ENCODE data around the gene ZNF366.
A peak's percentile ranks its signal among the peaks of the same experiment; 100 is the strongest.

ZNF366 gene

DNA sequence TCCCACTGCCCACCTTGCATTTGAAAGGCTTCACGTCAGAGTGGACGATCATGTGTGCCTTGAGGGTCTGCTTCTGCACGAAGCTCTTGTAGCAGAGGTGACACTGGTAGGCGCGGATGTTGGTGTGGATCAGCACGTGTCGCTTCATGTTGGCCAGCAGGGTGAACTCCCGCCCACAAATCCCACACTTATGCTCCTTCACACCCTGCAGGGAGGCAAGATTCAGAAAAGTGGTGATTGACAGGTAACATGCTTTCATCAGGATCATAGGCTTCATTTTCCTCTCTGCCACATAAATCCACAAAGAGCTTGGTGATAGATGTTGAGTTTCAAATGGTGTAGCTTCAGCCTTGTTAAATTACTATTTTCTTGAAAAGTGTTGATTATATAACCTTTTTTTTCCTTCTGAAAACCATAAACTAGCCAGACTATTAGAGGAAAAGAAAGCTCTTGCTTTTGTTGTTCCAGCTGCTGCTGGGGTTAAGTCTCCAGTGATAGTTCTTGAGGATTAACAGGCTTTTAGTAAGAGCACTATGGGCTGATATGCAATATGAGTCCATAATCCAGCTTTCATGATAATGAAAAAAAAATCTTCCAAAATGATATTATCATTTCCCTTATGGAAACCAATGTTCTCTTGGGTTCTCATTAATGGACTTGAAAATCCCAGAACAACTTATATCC, 50.7 kb downstream of the ZNF366 start:
- Histone ChIP-seq H3K27ac (no peak overlapping the region), H3K27me3 (ENCODE audit: control insufficient read depth, insufficient read depth, low read length) (no peaks in the 10 kb centered on the region), H3K4me1 (peaks cover 7% of the 10 kb centered on the region), H3K4me2 (ENCODE audit: low read length) (no peak overlapping the region), H3K79me2 (no peaks in the 10 kb centered on the region), H3K9ac (no peak overlapping the region), H2AFZ (no peak overlapping the region), H3K4me3 (ENCODE audit: low read depth, low read length) (no peak overlapping the region), H3K36me3 (ENCODE audit: control insufficient read depth, insufficient read depth, low read length) (no peaks in the 10 kb centered on the region), H3K9me3 (ENCODE audit: control insufficient read depth, low read length) (no peaks in the 10 kb centered on the region)
- TF ChIP-seq, protein P1, sequence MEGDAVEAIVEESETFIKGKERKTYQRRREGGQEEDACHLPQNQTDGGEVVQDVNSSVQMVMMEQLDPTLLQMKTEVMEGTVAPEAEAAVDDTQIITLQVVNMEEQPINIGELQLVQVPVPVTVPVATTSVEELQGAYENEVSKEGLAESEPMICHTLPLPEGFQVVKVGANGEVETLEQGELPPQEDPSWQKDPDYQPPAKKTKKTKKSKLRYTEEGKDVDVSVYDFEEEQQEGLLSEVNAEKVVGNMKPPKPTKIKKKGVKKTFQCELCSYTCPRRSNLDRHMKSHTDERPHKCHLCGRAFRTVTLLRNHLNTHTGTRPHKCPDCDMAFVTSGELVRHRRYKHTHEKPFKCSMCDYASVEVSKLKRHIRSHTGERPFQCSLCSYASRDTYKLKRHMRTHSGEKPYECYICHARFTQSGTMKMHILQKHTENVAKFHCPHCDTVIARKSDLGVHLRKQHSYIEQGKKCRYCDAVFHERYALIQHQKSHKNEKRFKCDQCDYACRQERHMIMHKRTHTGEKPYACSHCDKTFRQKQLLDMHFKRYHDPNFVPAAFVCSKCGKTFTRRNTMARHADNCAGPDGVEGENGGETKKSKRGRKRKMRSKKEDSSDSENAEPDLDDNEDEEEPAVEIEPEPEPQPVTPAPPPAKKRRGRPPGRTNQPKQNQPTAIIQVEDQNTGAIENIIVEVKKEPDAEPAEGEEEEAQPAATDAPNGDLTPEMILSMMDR (IDR thresholded peaks at IDR 0.05) = no peak

DNA sequence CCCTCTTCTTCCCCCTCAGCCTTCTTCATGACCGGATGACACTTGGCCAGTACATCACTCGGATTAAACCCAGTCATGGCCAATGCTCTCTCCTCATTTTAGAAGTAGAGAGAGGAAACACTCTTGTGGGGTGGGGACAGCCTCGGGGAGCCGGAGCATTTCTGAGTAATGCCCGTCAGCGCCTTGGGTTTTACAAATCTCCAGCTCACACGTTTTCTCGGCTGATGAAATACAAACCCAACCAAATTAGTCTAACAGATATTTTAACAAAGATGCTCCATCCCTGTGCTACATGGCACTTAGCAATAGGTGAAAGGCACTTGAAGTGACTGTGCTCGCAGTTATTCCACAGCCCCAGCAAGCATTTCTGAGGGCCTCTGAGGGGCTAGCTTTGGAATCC, 51.7 kb downstream of the ZNF366 start:
- no peak overlapping the region for H2AFZ ChIP-seq
- no peaks in the 10 kb centered on the region for H3K79me2 ChIP-seq
- peaks cover 7% of the 10 kb centered on the region for H3K4me1 ChIP-seq
- TF ChIP-seq, protein P1 (IDR thresholded peaks at IDR 0.05) = no peak
- no peak overlapping the region for H3K4me2 ChIP-seq (ENCODE audit: low read length)
- no peak overlapping the region for H3K27ac ChIP-seq
- H3K9ac ChIP-seq = no peak overlapping the region
- no peaks in the 10 kb centered on the region for H3K36me3 ChIP-seq (ENCODE audit: control insufficient read depth, insufficient read depth, low read length)
- no peak overlapping the region for H3K4me3 ChIP-seq (ENCODE audit: low read depth, low read length)
- no peaks in the 10 kb centered on the region for H3K27me3 ChIP-seq (ENCODE audit: control insufficient read depth, insufficient read depth, low read length)
- no peaks in the 10 kb centered on the region for H3K9me3 ChIP-seq (ENCODE audit: control insufficient read depth, low read length)

DNA sequence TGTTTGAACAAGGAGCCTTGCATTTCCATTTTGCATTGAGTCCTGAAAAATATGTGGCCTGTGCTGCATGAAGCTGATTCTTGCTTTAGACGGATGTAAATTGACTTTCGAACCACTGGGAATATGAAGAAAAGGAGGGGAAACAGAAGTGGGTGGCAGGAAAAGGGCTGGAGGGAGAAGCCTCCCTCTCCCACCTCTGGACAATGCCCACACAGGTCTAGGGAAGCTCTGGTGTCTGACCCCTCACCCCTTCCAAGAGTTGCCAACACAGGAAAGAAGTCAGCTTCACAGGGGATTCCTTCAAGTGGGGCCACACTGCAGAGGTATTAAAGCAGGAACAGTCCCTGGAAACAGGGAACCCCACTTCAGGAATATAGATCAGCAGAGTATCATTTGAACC, 52.2 kb downstream of the ZNF366 start:
- H3K9ac ChIP-seq = no peak overlapping the region
- H2AFZ ChIP-seq = no peak overlapping the region
- no peaks in the 10 kb centered on the region for H3K79me2 ChIP-seq
- H3K4me1 ChIP-seq = peaks cover 7% of the 10 kb centered on the region
- no peak overlapping the region for H3K4me2 ChIP-seq (ENCODE audit: low read length)
- no peaks in the 10 kb centered on the region for H3K27me3 ChIP-seq (ENCODE audit: control insufficient read depth, insufficient read depth, low read length)
- no peak overlapping the region for H3K4me3 ChIP-seq (ENCODE audit: low read depth, low read length)
- H3K9me3 ChIP-seq (ENCODE audit: control insufficient read depth, low read length) = no peaks in the 10 kb centered on the region
- H3K36me3 ChIP-seq (ENCODE audit: control insufficient read depth, insufficient read depth, low read length) = no peaks in the 10 kb centered on the region
- TF ChIP-seq, protein P1 (IDR thresholded peaks at IDR 0.05) = no peak
- H3K27ac ChIP-seq = peak overlapping the region; percentile 27

DNA sequence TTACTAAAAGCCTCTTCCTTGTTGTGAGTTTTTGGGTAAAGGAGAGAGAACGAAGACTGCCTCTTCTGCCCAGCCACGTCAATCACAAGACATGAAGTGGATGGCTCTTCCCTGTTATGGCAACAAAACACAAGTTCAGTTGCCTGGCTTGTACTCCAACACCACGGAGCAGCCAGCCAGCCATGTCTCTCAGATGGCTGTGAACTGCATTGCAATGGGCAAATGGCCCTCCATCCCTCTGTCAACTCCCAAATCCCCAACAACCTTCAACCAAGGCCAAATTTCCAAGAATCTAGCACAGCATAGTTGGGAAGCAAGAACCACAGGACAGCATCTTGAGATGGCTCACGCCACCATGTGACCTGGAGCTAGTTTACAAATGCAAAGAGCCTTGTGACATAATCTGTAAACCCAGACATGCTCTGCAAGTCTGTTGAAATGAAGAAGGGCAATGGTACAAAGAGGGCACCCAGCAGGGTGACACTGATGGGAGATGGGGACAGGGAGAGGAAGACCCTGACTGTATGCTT, 53.9 kb downstream of the ZNF366 start:
- no peaks in the 10 kb centered on the region for H3K79me2 ChIP-seq
- TF ChIP-seq, protein P1 (IDR thresholded peaks at IDR 0.05) = no peak
- H3K9ac ChIP-seq = no peak overlapping the region
- no peak overlapping the region for H3K4me2 ChIP-seq (ENCODE audit: low read length)
- H3K27me3 ChIP-seq (ENCODE audit: control insufficient read depth, insufficient read depth, low read length) = no peaks in the 10 kb centered on the region
- H3K27ac ChIP-seq = peak overlapping the region; percentile 67
- no peaks in the 10 kb centered on the region for H3K9me3 ChIP-seq (ENCODE audit: control insufficient read depth, low read length)
- peaks cover 7% of the 10 kb centered on the region for H3K4me1 ChIP-seq
- H2AFZ ChIP-seq = no peak overlapping the region
- no peaks in the 10 kb centered on the region for H3K36me3 ChIP-seq (ENCODE audit: control insufficient read depth, insufficient read depth, low read length)
- H3K4me3 ChIP-seq (ENCODE audit: low read depth, low read length) = no peak overlapping the region
